ENCODE data around the gene HSPBAP1. TPM values are rescaled to one million over a fixed set of nuclear protein-coding genes. Genes with fewer than 3 reads are reported as not detected.

Gene HSPBAP1
- total and polyA plus RNA-seq, 2 of the 4 experiments (the other 2 are of a cell fraction): 2.6 to 4.8 TPM

GRCh38 chr3:122789585-122790273 lies 3.9 kb downstream of the HSPBAP1 start:
- peaks cover 2% of the 10 kb centered on the region; the same call in 1 of the 2 replicates for H3K9me1 ChIP-seq (ENCODE audit: insufficient read depth, low read length)
- WGBS, 2 experiments (ENCODE audit: extremely low coverage in 2 of 2, insufficient read length in 1 of 2): 88% methylated on average over 10 of the region's 11 CpGs; no CpG with 5 or more reads in 1 of the 2 experiments
- H4K8ac ChIP-seq (ENCODE audit: low read depth in 2 of 2, low read length in 2 of 2): no peak overlapping the region
- intact Hi-C loops (cut with micrococcal nuclease) (loop anchor here (10.0 kb wide), 1 partner anchor 105 kb away; the partner anchor contains the start of gene PARP14), dilution Hi-C loops (cut with HindIII; ENCODE audit: low sequenced_read_pairs, unreplicated experiment) (no loop called here), in situ Hi-C loops (cut with MboI; ENCODE audit: low sequenced_read_pairs) (no loop called here)
- no peak overlapping the region for H3K14ac ChIP-seq (replicated peaks; ENCODE audit: low read depth, low read length)
- TF ChIP-seq USF2 (IDR thresholded peaks at IDR 0.05; ENCODE audit: low read depth, low read length) (no peak), RAD21 (IDR thresholded peaks at IDR 0.05; ENCODE audit: low read length) (no peak), BHLHE40 (IDR thresholded peaks at IDR 0.05; ENCODE audit: low read depth, low read length) (no peak), RCOR1 (IDR thresholded peaks at IDR 0.05; ENCODE audit: insufficient replicate concordance, low read length) (no peak), ELK1 (IDR thresholded peaks at IDR 0.05; ENCODE audit: borderline replicate concordance, low read depth, low read length) (no peak), RFX5 (IDR thresholded peaks at IDR 0.05; ENCODE audit: low read depth, low read length) (no peak), FOS (IDR thresholded peaks at IDR 0.05; ENCODE audit: low read depth, low read length) (no peak), SMC3 (IDR thresholded peaks at IDR 0.05; ENCODE audit: low read depth, low read length) (no peak), NFE2L2 (IDR thresholded peaks at IDR 0.05; ENCODE audit: low read depth, low read length) (no peak), CTCF (conservative IDR thresholded peaks at IDR 0.05; ENCODE audit: low read depth, low read length) (no peak), MXI1 (IDR thresholded peaks at IDR 0.05; ENCODE audit: borderline replicate concordance, low read depth, low read length) (no peak)
- CTCF ChIA-PET: interaction anchor here (0.6 kb wide), 1 partner anchor 103 kb away, joined by 3 read pairs; no protein-coding TSS in a partner anchor
- no peak overlapping the region for H4K91ac ChIP-seq (ENCODE audit: insufficient read depth, low read depth, low read length)
- H4K20me1 ChIP-seq (ENCODE audit: insufficient read depth, low read length): peaks cover 3% of the 10 kb centered on the region; the same call in 1 of the 2 replicates
- no peak overlapping the region for H2AK9ac ChIP-seq (replicated peaks; ENCODE audit: low read depth, low read length, poor library complexity)
- no peak overlapping the region for H4K5ac ChIP-seq (ENCODE audit: low read depth, low read length)
- H2BK20ac ChIP-seq (ENCODE audit: low read depth, low read length): no peak overlapping the region
- H3K23ac ChIP-seq (ENCODE audit: low read depth, low read length): no peak overlapping the region
- no peaks in the 10 kb centered on the region for H3K36me3 ChIP-seq (ENCODE audit: control insufficient read depth, insufficient read depth, low read length)
- no peak overlapping the region for H2BK5ac ChIP-seq (ENCODE audit: low read depth, low read length, poor library complexity, severe bottlenecking)
- no peak overlapping the region for H3K18ac ChIP-seq (ENCODE audit: low read depth, low read length)
- no peaks in the 10 kb centered on the region for H3K9me3 ChIP-seq (ENCODE audit: control insufficient read depth, insufficient read depth, low read length)
- H2BK15ac ChIP-seq (ENCODE audit: low read depth, low read length): no peak overlapping the region
- no TSS peak for BruUV-seq (replicated peaks)
- H3K4ac ChIP-seq (ENCODE audit: low read depth, low read length): no peak overlapping the region
- H3K4me1 ChIP-seq (ENCODE audit: control insufficient read depth, insufficient read depth, low read length): peaks cover 3% of the 10 kb centered on the region
- H3K9ac ChIP-seq (ENCODE audit: low read depth, low read length): no peak overlapping the region
- ATAC-seq (ENCODE audit: low read depth) (no peak), DNase-seq (no peak)
- no peak overlapping the region for H2BK120ac ChIP-seq (ENCODE audit: low read depth, low read length)
- H3K79me1 ChIP-seq (ENCODE audit: low read depth in 1 of 2, low read length in 2 of 2): peaks cover 0 to 24% of the 10 kb centered on the region in 2 experiments; a peak in 1 of 4 replicates
- POLR2A ChIA-PET (ENCODE audit: unreplicated experiment): no interaction called here
- H3K27ac ChIP-seq (ENCODE audit: insufficient read depth, low read length): no peak overlapping the region
- no peak overlapping the region for H3K56ac ChIP-seq (ENCODE audit: extremely low read depth, insufficient read depth, low read length)
- no peaks in the 10 kb centered on the region for H3K27me3 ChIP-seq (ENCODE audit: control insufficient read depth, insufficient read depth, low read length)
- no peak overlapping the region for H2AK5ac ChIP-seq (ENCODE audit: low read depth, low read length)
- no peak overlapping the region for H3K4me2 ChIP-seq (ENCODE audit: low read depth, low read length)
- H2AFZ ChIP-seq (replicated peaks; ENCODE audit: low read length, poor library complexity): no peak overlapping the region
- H3K4me3 ChIP-seq (ENCODE audit: insufficient read depth, low read depth, low read length): no peak overlapping the region
